PC-3 (cell line): Measurements from ENCODE around the gene HNRNPF. TPM values are rescaled to one million over a fixed set of nuclear protein-coding genes. Genes with fewer than 3 reads are reported as not detected.

ENCODE experiments used
- ATAC-seq: fragments of 200-7000 bp; cut with Tn5 transposase; 2 replicates; pipeline ENCODE4 v1.9.1; 2020; ENCODE audit warnings: mild to moderate bottlenecking, moderate library complexity
- BruUV-seq: library from RNA; stranded (reverse); fragments of 400-500 nt; replicated peaks from 2 replicates; lab custom pipeline; 2021; lab: Mats Ljungman, UMichigan
- CTCF ChIA-PET: fragments of 300-600 bp; sonication (Branson Sonifier 250); formaldehyde crosslinking; loops from one replicate; lab custom pipeline; 2022; ENCODE audit warnings: antibody characterized with exemption; lab: Charles Lee
- POLR2A ChIA-PET: fragments of 300-600 bp; sonication (Branson Sonifier 250); formaldehyde crosslinking; loops from one replicate; lab custom pipeline; 2022; ENCODE audit warnings: antibody characterized with exemption; ENCODE audit not compliant: unreplicated experiment; lab: Charles Lee
- DNase-seq: peaks from one replicate; pipeline ENCODE4 v3.0.0-alpha.2; 2015
- H2AFZ ChIP-seq: fragments of 300-600 bp; sonication (generic); 2 replicates; pipeline ENCODE4 v1.6.0; 2016; ENCODE audit warnings: antibody characterized with exemption, low read length
- H3F3A ChIP-seq: fragments of 300-600 bp; sonication (generic); one replicate; pipeline ENCODE4 v1.6.0; 2017; ENCODE audit warnings: antibody characterized with exemption, low read length, control low read depth, mild to moderate bottlenecking; ENCODE audit not compliant: unreplicated experiment
- H3K27ac ChIP-seq: fragments of 300-600 bp; sonication (generic); 2 replicates; pipeline ENCODE4 v1.5.1; 2016; ENCODE audit warnings: mild to moderate bottlenecking, low read length
- H3K27me3 ChIP-seq: fragments of 300-600 bp; sonication (generic); 2 replicates; pipeline ENCODE4 v1.6.1; 2016; ENCODE audit warnings: low read length, mixed read lengths
- H3K36me3 ChIP-seq: fragments of 300-600 bp; sonication (generic); 2 replicates; pipeline ENCODE4 v1.6.1; 2016; ENCODE audit warnings: low read depth, mixed run types, low read length, mixed read lengths
- H3K4me1 ChIP-seq: fragments of 300-600 bp; sonication (generic); 2 replicates; pipeline ENCODE4 v1.5.1; 2016; ENCODE audit warnings: low read length; ENCODE audit not compliant: insufficient read depth
- H3K4me2 ChIP-seq: fragments of 300-600 bp; sonication (generic); 2 replicates; pipeline ENCODE4 v1.6.0; 2016; ENCODE audit warnings: low read length
- H3K4me3 ChIP-seq: fragments of 300-600 bp; sonication (generic); 2 replicates; pipeline ENCODE4 v1.5.1; 2016; ENCODE audit warnings: mild to moderate bottlenecking, low read length, mixed read lengths
- H3K79me2 ChIP-seq: fragments of 300-600 bp; sonication (generic); 2 replicates; pipeline ENCODE4 v1.6.1; 2017; ENCODE audit warnings: low read length, mixed read lengths
- H3K9ac ChIP-seq: fragments of 300-600 bp; sonication (generic); 2 replicates; pipeline ENCODE4 v1.6.0; 2016; ENCODE audit warnings: mild to moderate bottlenecking, low read length
- H3K9me2 ChIP-seq: fragments of 300-600 bp; sonication (generic); replicated peaks from 2 replicates; pipeline ENCODE4 v1.6.1; 2016; ENCODE audit warnings: mixed run types, low read length, mixed read lengths
- H3K9me3 ChIP-seq: fragments of 300-600 bp; sonication (generic); 2 replicates; pipeline ENCODE4 v1.6.1; 2016; ENCODE audit warnings: low read length, mixed read lengths
- H4K20me1 ChIP-seq: fragments of 300-600 bp; sonication (generic); 2 replicates; pipeline ENCODE4 v1.6.1; 2016; ENCODE audit warnings: low read length, mixed read lengths
- CTCF ChIP-seq: fragments of 300-600 bp; sonication (generic); conservative IDR thresholded peaks from 2 replicates; pipeline ENCODE4 v1.5.1; 2017; ENCODE audit warnings: antibody characterized with exemption, low read depth, mild to moderate bottlenecking, low read length
- EZH2 ChIP-seq: fragments of 300-600 bp; sonication (generic); IDR thresholded peaks from one replicate; pipeline ENCODE4 v1.6.1; 2017; ENCODE audit warnings: antibody characterized with exemption, mild to moderate bottlenecking, low read length; ENCODE audit not compliant: unreplicated experiment
- EZH2phosphoT487 ChIP-seq: fragments of 300-600 bp; sonication (generic); IDR thresholded peaks from 2 replicates; pipeline ENCODE4 v1.6.1; 2018; ENCODE audit warnings: mild to moderate bottlenecking, antibody characterized with exemption, low read length, borderline replicate concordance
- intact Hi-C: fragments of 100-400 bp; cut with micrococcal nuclease; formaldehyde crosslinking; loops from 2 replicates; pipeline ENCODE4 v1.9.0; 2023
- total RNA-seq: library from RNA; depleted of rRNA; stranded (reverse); fragments of >200 nt; gene quantifications from 2 replicates; pipeline ENCODE4 v1.2.3, GENCODE V29; 2014

Gene HNRNPF
- total RNA-seq, 1 experiment from 2014 or later = 421 TPM

GRCh38 chr10:43401627-43402026, 7.4 kb downstream of the HNRNPF start:
- CTCF ChIA-PET = no interaction called here
- peaks cover 86% of the 10 kb centered on the region for H4K20me1 ChIP-seq

GRCh38 chr10:43399320-43400310, 9.4 kb downstream of the HNRNPF start:
- Histone ChIP-seq H3K27me3 (no peaks in the 10 kb centered on the region), H4K20me1 (peaks cover 78% of the 10 kb centered on the region), H3K4me3 (peak overlapping the region; percentile 78), H3K9me2 (no peaks in the 10 kb centered on the region), H3K36me3 (peaks cover 44% of the 10 kb centered on the region), H3K79me2 (peaks cover 99% of the 10 kb centered on the region), H2AFZ (no peak overlapping the region), H3K9me3 (no peaks in the 10 kb centered on the region), H3K27ac (peak overlapping the region; percentile 4; the same call in 1 of the 2 replicates), H3K4me1 (peaks cover 75% of the 10 kb centered on the region), H3F3A (peaks cover 3% of the 10 kb centered on the region), H3K4me2 (peak overlapping the region; percentile 85), H3K9ac (no peak overlapping the region)
- TF ChIP-seq EZH2 (no peak), EZH2phosphoT487 (no peak), CTCF (no peak)
- ATAC-seq (no peak), DNase-seq (peak; percentile 20)
- POLR2A ChIA-PET = no interaction called here
- no TSS peak for BruUV-seq
- CTCF ChIA-PET = no interaction called here
- intact Hi-C loops = loop anchor here (5.0 kb wide), 2 partner anchors 38 to 42 kb away; partner anchors contain the start of gene ZNF487

More at GRCh38 chr10:43401627-43402026, 7.4 kb downstream of the HNRNPF start:
- Histone ChIP-seq H3K4me3 (0 out of 2 replicates have a peak overlapping the region, but pooled peaks have one; percentile 0), H3K9me2 (no peaks in the 10 kb centered on the region), H3K36me3 (peaks cover 32% of the 10 kb centered on the region), H3K79me2 (peaks cover 99% of the 10 kb centered on the region), H3K9me3 (no peaks in the 10 kb centered on the region), H3K4me2 (no peak overlapping the region), H3K9ac (no peak overlapping the region), H3F3A (peaks cover 3% of the 10 kb centered on the region), H3K27me3 (no peaks in the 10 kb centered on the region), H3K4me1 (peaks cover 72% of the 10 kb centered on the region), H3K27ac (no peak overlapping the region), H2AFZ (no peak overlapping the region)
- ATAC-seq = no peak
- DNase-seq = no peak
- TF ChIP-seq CTCF = no peak
- no peak for TF ChIP-seq EZH2
- TF ChIP-seq EZH2phosphoT487 = no peak
- intact Hi-C loops = no loop called here
- no TSS peak for BruUV-seq
- POLR2A ChIA-PET = no interaction called here
